Measurements from ENCODE around the gene CTIF. TPM values are rescaled to one million over a fixed set of nuclear protein-coding genes. Genes with fewer than 3 reads are reported as not detected.

CTIF gene
- total RNA-seq, 1 donor = 65.9 TPM

DNA sequence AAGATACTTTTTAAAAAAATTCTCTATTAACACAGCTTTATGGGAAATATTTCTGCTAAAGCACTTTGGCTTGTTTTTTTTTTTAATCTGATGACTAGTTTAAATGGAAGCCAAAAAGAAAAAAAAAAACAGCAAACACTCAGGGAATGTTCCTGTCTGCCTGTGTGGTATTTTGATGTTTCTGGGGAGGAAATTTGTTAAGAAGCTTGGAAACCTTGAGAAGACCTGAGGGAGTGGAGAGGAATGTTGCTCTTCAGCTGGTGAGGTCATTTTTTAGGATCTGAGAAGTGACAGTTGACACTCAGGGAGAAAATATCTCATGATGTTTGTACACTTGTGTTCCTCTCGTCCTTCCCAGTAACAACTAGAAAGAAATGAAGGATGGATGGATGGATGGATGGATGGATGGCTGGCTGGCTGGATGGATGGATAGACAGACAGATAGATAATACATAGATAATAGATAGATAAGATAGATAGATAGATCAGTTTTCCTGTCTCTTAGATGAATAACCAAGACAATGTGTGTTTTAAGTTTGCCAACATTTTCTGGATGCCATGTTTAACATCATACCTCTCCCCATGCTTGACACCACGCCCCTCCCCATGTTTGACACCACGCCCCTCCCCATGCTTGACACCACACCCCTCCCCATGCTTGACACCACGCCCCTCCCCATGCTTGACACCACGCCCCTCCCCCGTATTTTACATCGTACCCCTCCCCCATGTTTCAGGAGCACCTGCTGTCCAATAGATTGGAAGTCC is 84.8 kb downstream of the CTIF start:
- DNase-seq (ENCODE audit: insufficient read length, low spot score, missing footprints) = peak; percentile 83
- no peak overlapping the region for H3K4me3 ChIP-seq (ENCODE audit: insufficient read depth, low read length)
- peaks cover 6% of the 10 kb centered on the region for H4K20me1 ChIP-seq (ENCODE audit: insufficient read depth, low read length)
- no peak overlapping the region for H2AFZ ChIP-seq (ENCODE audit: low read length)
- peaks cover 8% of the 10 kb centered on the region for H3K79me2 ChIP-seq (ENCODE audit: insufficient read depth, low read length)
- H3K36me3 ChIP-seq (ENCODE audit: insufficient read depth, low read length) = peaks cover 23% of the 10 kb centered on the region
- TF ChIP-seq, protein P1, sequence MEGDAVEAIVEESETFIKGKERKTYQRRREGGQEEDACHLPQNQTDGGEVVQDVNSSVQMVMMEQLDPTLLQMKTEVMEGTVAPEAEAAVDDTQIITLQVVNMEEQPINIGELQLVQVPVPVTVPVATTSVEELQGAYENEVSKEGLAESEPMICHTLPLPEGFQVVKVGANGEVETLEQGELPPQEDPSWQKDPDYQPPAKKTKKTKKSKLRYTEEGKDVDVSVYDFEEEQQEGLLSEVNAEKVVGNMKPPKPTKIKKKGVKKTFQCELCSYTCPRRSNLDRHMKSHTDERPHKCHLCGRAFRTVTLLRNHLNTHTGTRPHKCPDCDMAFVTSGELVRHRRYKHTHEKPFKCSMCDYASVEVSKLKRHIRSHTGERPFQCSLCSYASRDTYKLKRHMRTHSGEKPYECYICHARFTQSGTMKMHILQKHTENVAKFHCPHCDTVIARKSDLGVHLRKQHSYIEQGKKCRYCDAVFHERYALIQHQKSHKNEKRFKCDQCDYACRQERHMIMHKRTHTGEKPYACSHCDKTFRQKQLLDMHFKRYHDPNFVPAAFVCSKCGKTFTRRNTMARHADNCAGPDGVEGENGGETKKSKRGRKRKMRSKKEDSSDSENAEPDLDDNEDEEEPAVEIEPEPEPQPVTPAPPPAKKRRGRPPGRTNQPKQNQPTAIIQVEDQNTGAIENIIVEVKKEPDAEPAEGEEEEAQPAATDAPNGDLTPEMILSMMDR (IDR thresholded peaks at IDR 0.05; ENCODE audit: extremely low read depth, low read depth, low read length) = no peak
- H3K4me1 ChIP-seq (ENCODE audit: insufficient read depth, low read length) = peaks cover 40% of the 10 kb centered on the region
- H3K4me2 ChIP-seq (ENCODE audit: insufficient read depth, low read length) = peak overlapping the region; percentile 50
- H3K27me3 ChIP-seq (ENCODE audit: insufficient read depth, low read length) = no peaks in the 10 kb centered on the region
- H3K27ac ChIP-seq (ENCODE audit: low read depth, low read length) = peak overlapping the region; percentile 86
- no peaks in the 10 kb centered on the region for H3K9me3 ChIP-seq (ENCODE audit: low read depth, low read length)

DNA sequence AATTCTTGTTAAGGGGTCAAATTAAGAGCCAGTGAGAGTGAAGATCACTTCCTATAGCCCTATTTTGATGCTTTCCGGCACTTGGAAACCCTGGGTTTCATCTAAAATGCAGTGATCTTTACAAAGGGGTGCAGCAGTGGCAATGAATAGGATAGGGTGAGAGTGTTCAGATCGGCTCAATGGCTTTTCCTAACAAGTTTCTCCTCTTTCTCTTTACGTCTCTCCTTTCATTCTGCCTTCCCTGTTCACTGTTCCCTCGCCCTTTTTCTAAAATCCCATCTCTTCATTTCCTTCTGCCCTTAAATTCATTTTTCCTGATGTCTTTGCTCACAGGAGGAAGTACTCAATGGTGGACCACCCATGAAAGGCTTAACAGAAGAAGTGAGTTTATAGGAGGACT is 86.0 kb downstream of the CTIF start:
- no peak overlapping the region for H3K4me2 ChIP-seq (ENCODE audit: insufficient read depth, low read length)

DNA sequence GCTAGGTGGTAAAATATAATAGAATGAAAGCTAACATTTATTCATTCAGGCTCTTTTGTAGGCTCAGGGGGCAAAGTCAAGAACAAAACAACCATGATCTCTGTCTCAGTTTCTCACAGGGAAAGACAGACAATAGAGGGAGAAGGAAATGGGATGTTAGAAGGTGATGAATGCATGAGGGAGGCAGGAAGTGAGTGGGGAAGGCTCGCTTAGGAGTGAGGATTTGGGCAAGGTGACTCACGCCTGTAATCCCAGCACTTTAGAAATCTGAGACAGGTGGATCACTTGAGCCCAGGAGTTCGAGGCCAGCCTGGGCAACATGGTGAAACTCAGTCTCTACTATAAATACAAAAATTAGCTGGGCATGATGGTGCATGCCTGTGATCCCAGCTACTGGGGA is 88.4 kb downstream of the CTIF start:
- Histone ChIP-seq H3K27me3 (ENCODE audit: insufficient read depth, low read length) (no peaks in the 10 kb centered on the region), H4K20me1 (ENCODE audit: insufficient read depth, low read length) (no peaks in the 10 kb centered on the region), H3K4me3 (ENCODE audit: insufficient read depth, low read length) (no peak overlapping the region), H3K4me1 (ENCODE audit: insufficient read depth, low read length) (peaks cover 35% of the 10 kb centered on the region), H3K36me3 (ENCODE audit: insufficient read depth, low read length) (peaks cover 16% of the 10 kb centered on the region), H3K4me2 (ENCODE audit: insufficient read depth, low read length) (no peak overlapping the region), H3K9me3 (ENCODE audit: low read depth, low read length) (no peaks in the 10 kb centered on the region), H2AFZ (ENCODE audit: low read length) (no peak overlapping the region), H3K27ac (ENCODE audit: low read depth, low read length) (no peak overlapping the region), H3K79me2 (ENCODE audit: insufficient read depth, low read length) (peaks cover 5% of the 10 kb centered on the region)
- DNase-seq (ENCODE audit: insufficient read length, low spot score, missing footprints) = no peak
- TF ChIP-seq, protein P1 (IDR thresholded peaks at IDR 0.05; ENCODE audit: extremely low read depth, low read depth, low read length) = no peak

More for the DNA sequence above, 86.0 kb downstream of the CTIF start:
- no peaks in the 10 kb centered on the region for H3K27me3 ChIP-seq (ENCODE audit: insufficient read depth, low read length)
- H3K27ac ChIP-seq (ENCODE audit: low read depth, low read length) = no peak overlapping the region
- H4K20me1 ChIP-seq (ENCODE audit: insufficient read depth, low read length) = no peaks in the 10 kb centered on the region
- H3K9me3 ChIP-seq (ENCODE audit: low read depth, low read length) = no peaks in the 10 kb centered on the region
- H3K36me3 ChIP-seq (ENCODE audit: insufficient read depth, low read length) = peaks cover 25% of the 10 kb centered on the region
- H3K79me2 ChIP-seq (ENCODE audit: insufficient read depth, low read length) = peaks cover 5% of the 10 kb centered on the region
- H3K4me3 ChIP-seq (ENCODE audit: insufficient read depth, low read length) = no peak overlapping the region
- no peak overlapping the region for H2AFZ ChIP-seq (ENCODE audit: low read length)
- DNase-seq (ENCODE audit: insufficient read length, low spot score, missing footprints) = no peak
- H3K4me1 ChIP-seq (ENCODE audit: insufficient read depth, low read length) = peaks cover 51% of the 10 kb centered on the region
- TF ChIP-seq, protein P1 (IDR thresholded peaks at IDR 0.05; ENCODE audit: extremely low read depth, low read depth, low read length) = no peak

DNA sequence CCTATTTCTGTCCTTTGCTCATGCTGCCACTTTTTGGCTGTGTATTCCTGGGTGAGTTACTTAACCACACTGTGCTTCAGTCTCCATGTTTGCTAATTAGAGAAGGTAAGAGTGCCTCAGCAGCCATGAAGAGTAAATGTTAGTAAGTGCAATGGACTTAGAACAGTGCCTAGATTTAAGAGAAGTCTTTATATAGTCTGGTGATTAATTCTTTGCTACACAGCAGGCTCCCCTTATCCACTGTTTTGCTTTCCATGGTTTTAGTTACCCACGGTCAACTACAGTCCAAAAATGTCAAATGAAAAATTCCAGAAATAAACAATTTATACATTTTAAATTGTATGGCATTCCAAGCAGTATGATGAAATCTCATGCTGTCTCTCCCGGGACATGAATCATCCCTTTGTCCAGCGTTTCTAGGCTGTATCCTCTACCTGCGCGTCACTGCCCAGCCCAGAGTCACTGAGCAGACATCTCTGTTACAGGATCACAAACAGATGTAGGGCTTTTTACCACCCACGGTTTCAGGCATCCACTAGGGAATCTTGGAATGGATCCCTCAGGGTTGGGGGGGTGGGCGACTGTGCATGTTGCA is 91.0 kb downstream of the CTIF start:
- peaks cover 15% of the 10 kb centered on the region for H3K36me3 ChIP-seq (ENCODE audit: insufficient read depth, low read length)
- H3K27ac ChIP-seq (ENCODE audit: low read depth, low read length) = peak overlapping the region; percentile 82
- H2AFZ ChIP-seq (ENCODE audit: low read length) = no peak overlapping the region
- peak overlapping the region; percentile 24 for H3K4me2 ChIP-seq (ENCODE audit: insufficient read depth, low read length)
- TF ChIP-seq, protein P1 (IDR thresholded peaks at IDR 0.05; ENCODE audit: extremely low read depth, low read depth, low read length) = no peak
- H3K9me3 ChIP-seq (ENCODE audit: low read depth, low read length) = no peaks in the 10 kb centered on the region
- H3K4me1 ChIP-seq (ENCODE audit: insufficient read depth, low read length) = peaks cover 19% of the 10 kb centered on the region
- H3K4me3 ChIP-seq (ENCODE audit: insufficient read depth, low read length) = no peak overlapping the region
- H3K27me3 ChIP-seq (ENCODE audit: insufficient read depth, low read length) = no peaks in the 10 kb centered on the region
- peaks cover 5% of the 10 kb centered on the region for H4K20me1 ChIP-seq (ENCODE audit: insufficient read depth, low read length)
- DNase-seq (ENCODE audit: insufficient read length, low spot score, missing footprints) = peak; percentile 90
- H3K79me2 ChIP-seq (ENCODE audit: insufficient read depth, low read length) = peaks cover 5% of the 10 kb centered on the region
